Measurements from ENCODE around the gene GIPC2. TPM values are rescaled to one million over a fixed set of nuclear protein-coding genes. Genes with fewer than 3 reads are reported as not detected.

GIPC2 gene
- total RNA-seq, 4 donors from 2014 or later, result 0.67 to 1.5 (median 1.3) TPM

DNA sequence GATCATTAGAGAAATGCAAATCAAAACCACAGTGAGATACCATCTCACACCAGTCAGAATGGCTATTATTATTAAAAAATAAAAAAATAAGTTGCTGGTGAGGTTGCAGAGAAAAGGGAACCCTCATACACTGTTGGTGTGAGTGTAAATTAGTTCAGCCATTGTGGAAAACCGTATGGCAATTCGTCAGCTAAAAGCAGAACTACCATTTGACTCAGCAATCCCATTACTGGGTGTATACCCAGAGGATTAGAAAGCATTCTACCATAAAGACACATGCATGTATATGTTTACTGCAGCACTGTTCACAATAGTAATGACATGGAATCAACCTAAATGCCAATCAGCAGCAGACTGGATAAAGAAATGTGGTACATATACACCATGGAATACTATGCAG lies 42.2 kb downstream of the GIPC2 start:
- Histone ChIP-seq H3K27me3 (no peaks in the 10 kb centered on the region), H3K27ac (no peak overlapping the region), H3K9me3 (no peaks in the 10 kb centered on the region), H3K4me1 (peaks cover 0 to 3% of the 10 kb centered on the region in 2 donors), H3K4me3 (no peak overlapping the region), H3K36me3 (no peaks in the 10 kb centered on the region)
- no peak for TF ChIP-seq POLR2A (IDR thresholded peaks at IDR 0.05)
- TF ChIP-seq, protein P1, sequence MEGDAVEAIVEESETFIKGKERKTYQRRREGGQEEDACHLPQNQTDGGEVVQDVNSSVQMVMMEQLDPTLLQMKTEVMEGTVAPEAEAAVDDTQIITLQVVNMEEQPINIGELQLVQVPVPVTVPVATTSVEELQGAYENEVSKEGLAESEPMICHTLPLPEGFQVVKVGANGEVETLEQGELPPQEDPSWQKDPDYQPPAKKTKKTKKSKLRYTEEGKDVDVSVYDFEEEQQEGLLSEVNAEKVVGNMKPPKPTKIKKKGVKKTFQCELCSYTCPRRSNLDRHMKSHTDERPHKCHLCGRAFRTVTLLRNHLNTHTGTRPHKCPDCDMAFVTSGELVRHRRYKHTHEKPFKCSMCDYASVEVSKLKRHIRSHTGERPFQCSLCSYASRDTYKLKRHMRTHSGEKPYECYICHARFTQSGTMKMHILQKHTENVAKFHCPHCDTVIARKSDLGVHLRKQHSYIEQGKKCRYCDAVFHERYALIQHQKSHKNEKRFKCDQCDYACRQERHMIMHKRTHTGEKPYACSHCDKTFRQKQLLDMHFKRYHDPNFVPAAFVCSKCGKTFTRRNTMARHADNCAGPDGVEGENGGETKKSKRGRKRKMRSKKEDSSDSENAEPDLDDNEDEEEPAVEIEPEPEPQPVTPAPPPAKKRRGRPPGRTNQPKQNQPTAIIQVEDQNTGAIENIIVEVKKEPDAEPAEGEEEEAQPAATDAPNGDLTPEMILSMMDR (IDR thresholded peaks at IDR 0.05 in 4 of 5, conservative IDR thresholded peaks at IDR 0.05 in 1 of 5), result no peak
- in situ Hi-C loops (cut with MboI; ENCODE audit: low sequenced_read_pairs in 4 of 4) (no loop called here), intact Hi-C loops (cut with DNase I; ENCODE audit: low total_unique reads) (no loop called here)
- ATAC-seq, result no peak
- no peak for DNase-seq

- peaks cover 0 to 3% of the 10 kb centered on the region in 2 donors for H3K4me1 ChIP-seq
- no peak overlapping the region for H3K4me3 ChIP-seq
- intact Hi-C loops (cut with DNase I; ENCODE audit: low total_unique reads) (no loop called here), in situ Hi-C loops (cut with MboI; ENCODE audit: low sequenced_read_pairs in 4 of 4) (no loop called here)
- no peak for DNase-seq
- H3K27ac ChIP-seq, result no peak overlapping the region
- H3K36me3 ChIP-seq, result no peaks in the 10 kb centered on the region
- no peaks in the 10 kb centered on the region for H3K27me3 ChIP-seq
- no peak for TF ChIP-seq POLR2A (IDR thresholded peaks at IDR 0.05)
- TF ChIP-seq, protein P1 (IDR thresholded peaks at IDR 0.05 in 4 of 5, conservative IDR thresholded peaks at IDR 0.05 in 1 of 5), result no peak
- no peak for ATAC-seq
- H3K9me3 ChIP-seq, result no peaks in the 10 kb centered on the region
Observed at GRCh38 chr1:78088486-78088885, 42.7 kb downstream of the GIPC2 start.

GRCh38 chr1:78089010-78089409 lies 43.2 kb downstream of the GIPC2 start:
- no peak for TF ChIP-seq POLR2A (IDR thresholded peaks at IDR 0.05)
- TF ChIP-seq, protein P1 (IDR thresholded peaks at IDR 0.05 in 4 of 5, conservative IDR thresholded peaks at IDR 0.05 in 1 of 5), result no peak
- Histone ChIP-seq H3K4me3 (no peak overlapping the region), H3K27me3 (no peaks in the 10 kb centered on the region), H3K36me3 (no peaks in the 10 kb centered on the region), H3K9me3 (no peaks in the 10 kb centered on the region), H3K4me1 (peaks cover 0 to 3% of the 10 kb centered on the region in 2 donors), H3K27ac (no peak overlapping the region)
- DNase-seq, result no peak
- no peak for ATAC-seq
- in situ Hi-C loops (cut with MboI; ENCODE audit: low sequenced_read_pairs in 4 of 4), result no loop called here
- intact Hi-C loops (cut with DNase I; ENCODE audit: low total_unique reads), result no loop called here

DNA sequence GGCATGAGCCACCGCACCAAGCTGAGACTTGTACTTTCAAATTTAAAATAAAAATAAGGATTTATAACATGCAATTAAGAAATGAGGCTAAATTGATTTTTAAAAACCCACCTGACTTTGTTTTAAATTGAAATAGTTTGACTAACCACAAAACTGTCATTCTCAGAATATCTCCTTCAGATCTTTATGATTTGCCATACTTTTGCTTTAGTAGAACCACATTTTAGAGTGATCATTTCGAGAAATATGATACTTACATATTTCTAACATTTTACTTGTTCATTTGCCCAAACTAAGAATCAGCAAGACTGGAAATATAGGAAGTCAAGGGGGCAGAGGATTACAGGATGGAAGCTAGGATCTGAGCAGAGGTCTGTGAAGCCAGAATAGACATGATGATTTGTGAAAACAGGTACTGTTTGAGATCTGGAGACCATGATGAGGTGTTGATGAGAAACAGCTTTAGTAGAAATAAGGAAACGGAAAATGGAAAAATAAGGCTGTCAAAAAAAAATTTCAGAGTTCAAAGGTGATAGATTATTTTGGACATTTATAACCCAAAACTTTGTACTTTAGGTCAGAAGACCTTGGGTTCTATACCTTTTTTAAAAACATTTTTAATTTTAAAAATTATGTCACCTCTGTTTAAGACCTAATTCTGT lies 44.8 kb downstream of the GIPC2 start:
- TF ChIP-seq POLR2A (IDR thresholded peaks at IDR 0.05), result no peak
- TF ChIP-seq, protein P1 (IDR thresholded peaks at IDR 0.05 in 4 of 5, conservative IDR thresholded peaks at IDR 0.05 in 1 of 5), result no peak
- in situ Hi-C loops (cut with MboI; ENCODE audit: low sequenced_read_pairs in 4 of 4), result no loop called here
- H3K4me3 ChIP-seq, result no peak overlapping the region

More for the DNA sequence above, 44.8 kb downstream of the GIPC2 start:
- DNase-seq (no peak), ATAC-seq (no peak)
- H3K9me3 ChIP-seq, result no peaks in the 10 kb centered on the region
- H3K4me1 ChIP-seq, result peaks cover 0 to 6% of the 10 kb centered on the region in 2 donors
- intact Hi-C loops (cut with DNase I; ENCODE audit: low total_unique reads), result no loop called here
- H3K27me3 ChIP-seq, result no peaks in the 10 kb centered on the region
- no peaks in the 10 kb centered on the region for H3K36me3 ChIP-seq
- no peak overlapping the region for H3K27ac ChIP-seq

Data from gastrocnemius medialis (tissue), 4 donors.